Neuronal stem cell (in vitro differentiated cells): ENCODE data around the gene RS1.
A peak's percentile ranks its signal among the peaks of the same experiment; 100 is the strongest.

Experiments used
- DNase-seq: peaks from one replicate; pipeline ENCODE4 v3.0.0-alpha.2; 2013; ENCODE audit warnings: low spot score
- H2AFZ ChIP-seq: one replicate; pipeline ENCODE4 v1.6.1; 2013; ENCODE audit warnings: mild to moderate bottlenecking, low read length, inconsistent platforms
- H2AK5ac ChIP-seq: 2 replicates; pipeline ENCODE4 v1.6.1; 2013; ENCODE audit warnings: low read depth, mild to moderate bottlenecking, inconsistent platforms, low read length, moderate library complexity, mixed read lengths
- H2BK120ac ChIP-seq: 2 replicates; pipeline ENCODE4 v1.6.1; 2013; ENCODE audit warnings: low read depth, mild to moderate bottlenecking, inconsistent platforms, low read length, moderate library complexity, mixed read lengths
- H2BK12ac ChIP-seq: one replicate; pipeline ENCODE4 v1.6.1; 2013; ENCODE audit warnings: low read length, inconsistent platforms
- H2BK15ac ChIP-seq: 2 replicates; pipeline ENCODE4 v1.6.1; 2013; ENCODE audit warnings: mild to moderate bottlenecking, low read length, inconsistent platforms, mixed read lengths
- H2BK5ac ChIP-seq: one replicate; pipeline ENCODE4 v1.6.1; 2013; ENCODE audit warnings: inconsistent platforms, mild to moderate bottlenecking, low read length, moderate library complexity
- H3K14ac ChIP-seq: one replicate; pipeline ENCODE4 v1.6.1; 2013; ENCODE audit warnings: low read length, inconsistent platforms
- H3K18ac ChIP-seq: 2 replicates; pipeline ENCODE4 v1.6.1; 2013; ENCODE audit warnings: low read length, inconsistent platforms
- H3K23ac ChIP-seq: 2 replicates; pipeline ENCODE4 v1.6.1; 2013; ENCODE audit warnings: low read depth, mild to moderate bottlenecking, mixed read lengths, low read length, inconsistent platforms; ENCODE audit not compliant: poor library complexity
- H3K27ac ChIP-seq: replicated peaks from 3 replicates; pipeline ENCODE4 v1.5.1; 2013; ENCODE audit warnings: low read length, inconsistent platforms
- H3K27me3 ChIP-seq, 3 experiments: 2 replicates each; pipeline ENCODE4 v1.6.1; 2013; ENCODE audit warnings: low read length in 3 of 3, mild to moderate bottlenecking in 2 of 3, inconsistent platforms in 1 of 3, low read depth in 1 of 3, mixed read lengths in 1 of 3, moderate library complexity in 1 of 3; ENCODE audit not compliant: control insufficient read depth in 3 of 3, insufficient read depth in 3 of 3
- H3K36me3 ChIP-seq, 2 donors: replicated peaks in 1 of 2; 2 replicates each; pipeline ENCODE4 v1.6.1; 2013; ENCODE audit warnings: low read length in 2 of 2; ENCODE audit not compliant: control insufficient read depth in 2 of 2, insufficient read depth in 2 of 2
- H3K4ac ChIP-seq: 2 replicates; pipeline ENCODE4 v1.6.1; 2013; ENCODE audit warnings: inconsistent platforms, mild to moderate bottlenecking, low read length, moderate library complexity
- H3K4me1 ChIP-seq, 2 donors: 1 replicate in 1 of 2; 2 replicates in 1 of 2; pipeline ENCODE4 v1.6.1; 2013; ENCODE audit warnings: low read length in 2 of 2, low read depth in 1 of 2; ENCODE audit not compliant: control insufficient read depth in 2 of 2, insufficient read depth in 1 of 2
- H3K4me2 ChIP-seq: one replicate; pipeline ENCODE4 v1.6.1; 2013; ENCODE audit warnings: mild to moderate bottlenecking, low read length, inconsistent platforms; ENCODE audit not compliant: insufficient read depth, poor library complexity, severe bottlenecking
- H3K4me3 ChIP-seq, 2 donors: 2 replicates each; pipeline ENCODE4 v1.5.1; 2013; ENCODE audit warnings: low read length in 2 of 2, mild to moderate bottlenecking in 2 of 2, inconsistent platforms in 1 of 2, moderate library complexity in 1 of 2
- H3K79me1 ChIP-seq: one replicate; pipeline ENCODE4 v1.6.1; 2013; ENCODE audit warnings: low read depth, mild to moderate bottlenecking, inconsistent platforms, low read length, moderate library complexity
- H3K9ac ChIP-seq: one replicate; pipeline ENCODE4 v1.6.1; 2013; ENCODE audit warnings: mild to moderate bottlenecking, low read depth, low read length, inconsistent platforms; ENCODE audit not compliant: poor library complexity
- H3K9me3 ChIP-seq, 2 donors: replicated peaks in 1 of 2; 2 replicates each; pipeline versions ENCODE3 to v1.6.1; 2013; ENCODE audit warnings: low read length in 2 of 2, mild to moderate bottlenecking in 2 of 2, inconsistent platforms in 1 of 2, low read depth in 1 of 2, mixed read lengths in 1 of 2, moderate library complexity in 1 of 2; ENCODE audit not compliant: control insufficient read depth in 2 of 2, insufficient read depth in 1 of 2
- H4K8ac ChIP-seq: one replicate; pipeline ENCODE4 v1.6.1; 2013; ENCODE audit warnings: low read depth, mild to moderate bottlenecking, inconsistent platforms, low read length, moderate library complexity
- H4K91ac ChIP-seq: one replicate; pipeline ENCODE4 v1.6.1; 2013; ENCODE audit warnings: low read length, low read depth, mild to moderate bottlenecking, inconsistent platforms; ENCODE audit not compliant: poor library complexity
- WGBS, 2 donors: extraction: QIAGEN DNeasy Blood & Tissue Kit; methylation state at CpG; one replicate each; pipeline ENCODE4 v1.1.7; 2013; ENCODE audit warnings: missing lambda C conversion rate in 2 of 2, mixed read lengths in 1 of 2; ENCODE audit not compliant: insufficient read length in 2 of 2, insufficient replicate concordance in 1 of 2; ENCODE audit errors: extremely low coverage in 2 of 2; 5-methylcytosine and 5-hydroxymethylcytosine counted together

RS1 gene

GRCh38 chrX:18620349-18620748 is 51.6 kb downstream of the RS1 start:
- Histone ChIP-seq H3K14ac (no peak overlapping the region), H4K8ac (no peak overlapping the region), H2BK12ac (no peak overlapping the region), H2BK15ac (no peak overlapping the region), H2AFZ (no peak overlapping the region), H3K4me3 (no peak overlapping the region), H3K27ac (no peak overlapping the region), H3K9ac (no peak overlapping the region), H3K4me2 (no peak overlapping the region), H3K27me3 (no peaks in the 10 kb centered on the region), H4K91ac (no peak overlapping the region), H3K4me1 (peaks cover 0 to 4% of the 10 kb centered on the region in 2 donors), H3K4ac (no peak overlapping the region), H3K18ac (no peak overlapping the region), H2BK5ac (no peak overlapping the region), H3K9me3 (no peaks in the 10 kb centered on the region), H2BK120ac (no peak overlapping the region), H2AK5ac (no peak overlapping the region), H3K36me3 (peaks cover 2 to 5% of the 10 kb centered on the region in 2 donors), H3K23ac (no peak overlapping the region), H3K79me1 (no peaks in the 10 kb centered on the region)
- no CpG with 5 or more reads among the region's 8 CpGs for WGBS, 2 donors
- no peak for DNase-seq

GRCh38 chrX:18619288-18619687 is 52.6 kb downstream of the RS1 start:
- no peak overlapping the region for H4K8ac ChIP-seq
- no peak overlapping the region for H2BK5ac ChIP-seq
- WGBS, 2 donors: no CpG with 5 or more reads among the region's 2 CpGs
- no peak overlapping the region for H3K9ac ChIP-seq
- H3K14ac ChIP-seq: no peak overlapping the region
- H2BK15ac ChIP-seq: no peak overlapping the region
- H3K27me3 ChIP-seq: no peaks in the 10 kb centered on the region
- H2AFZ ChIP-seq: no peak overlapping the region
- no peak overlapping the region for H3K27ac ChIP-seq
- H3K4ac ChIP-seq: no peak overlapping the region
- H3K79me1 ChIP-seq: no peaks in the 10 kb centered on the region
- no peak overlapping the region for H2BK120ac ChIP-seq
- no peak overlapping the region for H2BK12ac ChIP-seq
- no peaks in the 10 kb centered on the region for H3K9me3 ChIP-seq
- no peak overlapping the region for H3K18ac ChIP-seq
- H3K4me2 ChIP-seq: no peak overlapping the region
- no peak for DNase-seq
- H2AK5ac ChIP-seq: no peak overlapping the region
- peaks cover 0 to 4% of the 10 kb centered on the region in 2 donors for H3K4me1 ChIP-seq
- no peaks in the 10 kb centered on the region for H3K36me3 ChIP-seq
- H3K4me3 ChIP-seq: no peak overlapping the region
- no peak overlapping the region for H4K91ac ChIP-seq
- H3K23ac ChIP-seq: no peak overlapping the region

GRCh38 chrX:18617407-18617750 is 54.5 kb downstream of the RS1 start:
- Histone ChIP-seq H3K79me1 (no peaks in the 10 kb centered on the region), H2BK15ac (no peak overlapping the region), H2AK5ac (no peak overlapping the region), H4K8ac (no peak overlapping the region), H3K9me3 (no peaks in the 10 kb centered on the region), H2BK120ac (no peak overlapping the region), H4K91ac (no peak overlapping the region), H3K4ac (no peak overlapping the region), H3K36me3 (no peaks in the 10 kb centered on the region), H3K14ac (no peak overlapping the region), H3K4me2 (no peak overlapping the region), H3K18ac (no peak overlapping the region), H3K9ac (no peak overlapping the region), H3K4me1 (peaks cover 0 to 4% of the 10 kb centered on the region in 2 donors), H3K27ac (no peak overlapping the region), H3K23ac (no peak overlapping the region), H2BK5ac (no peak overlapping the region), H2AFZ (no peak overlapping the region), H3K4me3 (no peak overlapping the region), H2BK12ac (no peak overlapping the region), H3K27me3 (no peaks in the 10 kb centered on the region)
- no CpG with 5 or more reads among the region's 5 CpGs for WGBS, 2 donors
- peak; percentile 5 for DNase-seq

- DNase-seq: no peak
- H2BK5ac ChIP-seq: no peak overlapping the region
- H3K9ac ChIP-seq: no peak overlapping the region
- no CpG with 5 or more reads among the region's 8 CpGs for WGBS, 2 donors
- H3K4ac ChIP-seq: no peak overlapping the region
- no peaks in the 10 kb centered on the region for H3K27me3 ChIP-seq
- H3K4me2 ChIP-seq: no peak overlapping the region
- no peak overlapping the region for H4K91ac ChIP-seq
- H2BK15ac ChIP-seq: no peak overlapping the region
- H2BK12ac ChIP-seq: no peak overlapping the region
- H3K14ac ChIP-seq: no peak overlapping the region
- no peak overlapping the region for H2AFZ ChIP-seq
- H3K4me1 ChIP-seq: peaks cover 0 to 4% of the 10 kb centered on the region in 2 donors
- no peaks in the 10 kb centered on the region for H3K36me3 ChIP-seq
- H3K23ac ChIP-seq: no peak overlapping the region
- no peak overlapping the region for H3K27ac ChIP-seq
- no peak overlapping the region for H2AK5ac ChIP-seq
- no peak overlapping the region for H2BK120ac ChIP-seq
- no peak overlapping the region for H3K4me3 ChIP-seq
- no peaks in the 10 kb centered on the region for H3K79me1 ChIP-seq
- no peak overlapping the region for H4K8ac ChIP-seq
- no peak overlapping the region for H3K18ac ChIP-seq
- no peaks in the 10 kb centered on the region for H3K9me3 ChIP-seq
Measured at GRCh38 chrX:18616688-18617406, 55.1 kb downstream of the RS1 start.
